Calu3 (cell line): ENCODE data around the gene FIZ1. TPM values are rescaled to one million over a fixed set of nuclear protein-coding genes. Genes with fewer than 3 reads are reported as not detected.

ENCODE experiments used
- BruUV-seq: library from RNA; stranded (reverse); fragments of 400-500 nt; replicated peaks from 2 replicates; lab custom pipeline; 2021; lab: Mats Ljungman, UMichigan
- CTCF ChIA-PET: fragments of 300-600 bp; sonication (Branson Sonifier 250); formaldehyde crosslinking; loops from one replicate; lab custom pipeline; 2022; ENCODE audit warnings: antibody characterized with exemption; lab: Charles Lee
- DNase-seq: peaks from one replicate; pipeline ENCODE4 v3.0.0; 2022
- H3K27ac Mint-ChIP-seq: one replicate; pipeline ENCODE4 v1.8.0; 2022; ENCODE audit warnings: mixed read lengths; ENCODE audit not compliant: unreplicated experiment
- H3K27me3 Mint-ChIP-seq: one replicate; pipeline ENCODE4 v1.8.0; 2022; ENCODE audit warnings: mixed read lengths; ENCODE audit not compliant: unreplicated experiment
- H3K36me3 Mint-ChIP-seq: one replicate; pipeline ENCODE4 v1.8.0; 2022; ENCODE audit warnings: mild to moderate bottlenecking, moderate library complexity, mixed read lengths; ENCODE audit not compliant: insufficient read depth, unreplicated experiment
- H3K4me1 Mint-ChIP-seq: one replicate; pipeline ENCODE4 v1.8.0; 2022; ENCODE audit warnings: mild to moderate bottlenecking, low read depth, mixed read lengths; ENCODE audit not compliant: unreplicated experiment
- H3K4me3 Mint-ChIP-seq: one replicate; pipeline ENCODE4 v1.8.0; 2022; ENCODE audit warnings: mild to moderate bottlenecking, low read depth, moderate library complexity, mixed read lengths; ENCODE audit not compliant: unreplicated experiment
- H3K9me3 Mint-ChIP-seq: one replicate; pipeline ENCODE4 v1.8.0; 2022; ENCODE audit warnings: low read depth, mixed read lengths; ENCODE audit not compliant: unreplicated experiment
- CTCF ChIP-seq: fragments of 200-600 bp; IDR thresholded peaks from one replicate; pipeline ENCODE4 v1.8.0; 2022; ENCODE audit warnings: antibody characterized with exemption; ENCODE audit not compliant: unreplicated experiment
- intact Hi-C: fragments of 100-400 bp; cut with micrococcal nuclease; formaldehyde crosslinking; loops from one replicate; pipeline ENCODE4 v1.10.0; 2022; ENCODE audit not compliant: unreplicated experiment
- total RNA-seq: library from RNA; stranded (reverse); gene quantifications from 2 replicates; pipeline ENCODE4 v1.2.3, GENCODE V29; 2022

FIZ1 gene
- total RNA-seq, 1 experiment from 2014 or later: 18.6 TPM

GRCh38 chr19:55598719-55599467, 424 bp downstream of the FIZ1 start:
- no TSS peak for BruUV-seq
- H3K27ac Mint-ChIP-seq: peak overlapping the region; percentile 94
- no peaks in the 10 kb centered on the region for H3K27me3 Mint-ChIP-seq
- intact Hi-C loops: loop anchor here (2.0 to 5.0 kb wide), 2 partner anchors 52 to 82 kb away; partner anchors contain the start of gene SBK3
- peak; percentile 98 for DNase-seq
- H3K9me3 Mint-ChIP-seq: no peaks in the 10 kb centered on the region
- peaks cover 79% of the 10 kb centered on the region for H3K36me3 Mint-ChIP-seq
- no peak for TF ChIP-seq CTCF
- CTCF ChIA-PET: interaction anchor here (0.6 to 1.6 kb wide), 16 partner anchors 12 to 1215 kb away, joined by 3 to 9 read pairs (median 4); partner anchors contain the start of gene ZNF579
- peaks cover 15% of the 10 kb centered on the region for H3K4me1 Mint-ChIP-seq
- H3K4me3 Mint-ChIP-seq: peak overlapping the region; percentile 87

- Mint-ChIP-seq H3K4me1 (peaks cover 15% of the 10 kb centered on the region), H3K36me3 (peaks cover 72% of the 10 kb centered on the region), H3K27ac (no peak overlapping the region), H3K27me3 (no peaks in the 10 kb centered on the region), H3K9me3 (no peaks in the 10 kb centered on the region), H3K4me3 (no peak overlapping the region)
- no peak for TF ChIP-seq CTCF
- BruUV-seq: no TSS peak
- DNase-seq: no peak
- intact Hi-C loops: loop anchor here (2.0 to 5.0 kb wide), 2 partner anchors 51 to 81 kb away; partner anchors contain the start of gene SBK3
- CTCF ChIA-PET: no interaction called here
These were observed 1.3 kb downstream of the FIZ1 start for GRCh38 chr19:55598034-55598433.

- no TSS peak for BruUV-seq
- DNase-seq: no peak
- Mint-ChIP-seq H3K4me3 (no peak overlapping the region), H3K27me3 (no peaks in the 10 kb centered on the region), H3K27ac (no peak overlapping the region), H3K4me1 (peaks cover 15% of the 10 kb centered on the region), H3K9me3 (no peaks in the 10 kb centered on the region), H3K36me3 (peaks cover 69% of the 10 kb centered on the region)
- no peak for TF ChIP-seq CTCF
- intact Hi-C loops: loop anchor here (5.0 kb wide), 1 partner anchor 50 kb away; the partner anchor contains the start of gene SBK3
- CTCF ChIA-PET: no interaction called here
These were observed 1.8 kb downstream of the FIZ1 start for GRCh38 chr19:55597501-55597921.

GRCh38 chr19:55596304-55596703, 3.0 kb downstream of the FIZ1 start:
- H3K27me3 Mint-ChIP-seq: no peaks in the 10 kb centered on the region
- BruUV-seq: no TSS peak
- H3K4me1 Mint-ChIP-seq: peaks cover 14% of the 10 kb centered on the region
- no peak overlapping the region for H3K27ac Mint-ChIP-seq
- DNase-seq: no peak
- no peak overlapping the region for H3K4me3 Mint-ChIP-seq
- intact Hi-C loops: loop anchor here (5.0 kb wide), 1 partner anchor 49 kb away; the partner anchor contains the start of gene SBK3
- TF ChIP-seq CTCF: no peak
- no peaks in the 10 kb centered on the region for H3K9me3 Mint-ChIP-seq
- H3K36me3 Mint-ChIP-seq: peaks cover 66% of the 10 kb centered on the region
- CTCF ChIA-PET: no interaction called here
